PC-3 (cell line): ENCODE data around the gene SLC16A7.

Source experiments
- CTCF ChIP-seq: fragments of 300-600 bp; sonication (generic); conservative IDR thresholded peaks from 2 replicates; pipeline ENCODE4 v1.5.1; 2017; ENCODE audit warnings: antibody characterized with exemption, low read depth, mild to moderate bottlenecking, low read length
- EZH2 ChIP-seq: fragments of 300-600 bp; sonication (generic); IDR thresholded peaks from one replicate; pipeline ENCODE4 v1.6.1; 2017; ENCODE audit warnings: antibody characterized with exemption, mild to moderate bottlenecking, low read length; ENCODE audit not compliant: unreplicated experiment
- EZH2phosphoT487 ChIP-seq: fragments of 300-600 bp; sonication (generic); IDR thresholded peaks from 2 replicates; pipeline ENCODE4 v1.6.1; 2018; ENCODE audit warnings: mild to moderate bottlenecking, antibody characterized with exemption, low read length, borderline replicate concordance

DNA sequence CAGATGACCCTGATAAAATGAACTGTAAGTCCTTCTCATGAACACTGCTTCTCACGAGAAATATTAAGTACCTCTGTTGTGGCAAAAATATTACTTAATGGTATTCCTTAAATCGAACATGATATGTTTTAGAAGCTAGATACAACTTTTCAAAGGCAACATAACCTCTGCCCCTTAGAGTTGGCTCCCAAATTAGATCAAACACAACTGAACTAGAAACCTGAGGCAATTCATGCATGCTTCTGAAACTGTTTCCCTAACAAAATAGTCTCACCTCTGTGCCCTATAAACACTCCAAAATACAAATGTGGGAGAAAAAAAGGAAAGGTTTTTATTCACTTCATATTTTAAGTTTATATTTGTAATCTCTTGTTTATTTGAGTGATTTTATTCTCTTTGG is 121.6 kb downstream of the SLC16A7 start:
- no peak for TF ChIP-seq CTCF
- TF ChIP-seq EZH2phosphoT487 = no peak
- no peak for TF ChIP-seq EZH2
